NCI-H226 (cell line): Measurements from ENCODE around the gene GAPVD1.

Experiments
- DNase-seq: peaks from one replicate; pipeline ENCODE4 v3.0.0-alpha.2; 2015

Gene GAPVD1

DNA sequence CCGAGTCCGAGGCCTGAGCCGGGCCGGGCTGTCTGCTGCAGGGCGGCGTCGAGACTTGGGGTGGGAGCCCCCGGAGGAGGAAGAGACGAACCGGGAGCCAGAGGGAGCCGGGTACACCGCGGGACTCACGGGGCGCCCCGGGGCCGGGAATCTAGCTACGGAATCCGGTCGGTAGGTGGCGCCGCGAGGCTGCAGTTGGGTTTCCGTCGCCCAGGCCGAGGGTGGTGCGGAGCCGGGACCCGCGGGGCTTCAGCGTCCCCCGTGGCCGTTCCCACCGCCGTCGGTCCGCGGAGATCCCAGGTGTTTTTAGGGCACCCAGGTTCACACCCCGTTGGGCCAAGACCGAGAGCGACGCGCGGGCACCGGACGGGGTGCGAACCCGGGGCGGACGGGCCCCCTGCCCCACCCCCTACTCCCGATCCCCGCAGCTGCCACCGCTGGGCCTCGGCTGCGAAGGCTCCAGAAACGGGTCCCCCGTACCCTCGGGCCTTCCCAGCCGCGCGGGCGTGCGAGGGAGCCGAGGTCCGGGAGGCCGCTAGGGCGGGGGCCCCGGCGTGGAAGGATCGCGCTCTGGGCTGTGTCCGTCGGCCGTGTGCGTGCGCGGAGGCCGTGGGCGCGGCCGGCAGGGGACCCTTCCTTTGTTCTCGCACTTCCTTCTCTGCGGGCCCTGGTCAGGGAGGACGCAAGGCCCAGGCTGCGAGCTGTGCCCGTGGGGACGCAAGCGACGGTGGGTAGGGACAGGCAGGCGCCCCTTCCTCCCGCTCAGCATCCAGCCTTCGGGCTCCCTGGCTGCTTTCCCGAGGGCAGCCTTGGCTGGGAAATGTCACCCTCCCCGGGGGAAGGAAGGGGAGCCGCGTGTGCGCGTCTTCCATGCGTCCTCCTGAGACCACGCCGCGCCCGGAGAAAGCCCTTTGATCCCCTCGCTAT, 146.6 kb downstream of the GAPVD1 start:
- DNase-seq, result peak; percentile 55

- DNase-seq, result no peak
Observed at GRCh38 chr9:125409217-125409636, 147.6 kb downstream of the GAPVD1 start.

GRCh38 chr9:125409637-125410521, 148.3 kb downstream of the GAPVD1 start:
- DNase-seq, result no peak

DNA sequence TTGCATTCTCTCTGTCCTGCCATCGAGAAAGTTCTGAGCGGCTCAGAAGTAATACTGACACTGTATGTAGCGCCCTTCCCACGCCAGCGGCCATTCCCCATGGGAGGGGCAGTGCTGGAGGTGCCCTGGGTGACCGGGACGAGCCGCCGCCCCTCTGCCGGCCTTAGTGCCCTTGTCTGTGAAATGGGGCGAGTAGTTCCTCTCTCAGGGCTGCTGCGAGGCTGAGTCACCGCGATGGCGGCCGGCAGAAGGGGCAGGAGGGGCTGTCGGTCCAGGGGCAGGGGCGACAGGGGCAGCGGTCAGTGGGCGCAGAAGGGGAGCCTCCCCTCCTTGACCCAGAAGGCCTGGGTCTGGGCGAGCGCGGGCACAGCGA, 148.9 kb downstream of the GAPVD1 start:
- DNase-seq, result no peak

- no peak for DNase-seq
Observed at GRCh38 chr9:125411171-125411756, 149.6 kb downstream of the GAPVD1 start.

DNA sequence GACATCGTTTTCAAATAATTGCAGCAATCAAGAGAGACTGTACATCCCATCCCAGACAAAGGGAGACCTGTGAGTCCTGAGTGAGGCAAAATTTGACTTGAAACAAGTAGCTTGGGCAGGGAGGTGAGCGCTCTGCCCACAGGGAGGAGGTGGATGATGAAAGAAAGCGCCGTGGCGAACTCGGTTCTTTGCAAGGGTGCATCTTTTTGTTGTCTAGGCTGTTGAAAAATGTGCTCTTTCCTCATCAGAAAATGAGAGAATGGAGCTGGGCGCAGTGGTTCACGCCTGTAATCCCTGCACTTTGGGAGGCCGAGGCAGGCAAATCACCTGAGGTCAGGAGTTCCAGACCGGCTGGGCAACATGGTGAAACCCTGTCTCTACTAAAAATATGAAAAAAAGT, 150.5 kb downstream of the GAPVD1 start:
- DNase-seq, result no peak

DNA sequence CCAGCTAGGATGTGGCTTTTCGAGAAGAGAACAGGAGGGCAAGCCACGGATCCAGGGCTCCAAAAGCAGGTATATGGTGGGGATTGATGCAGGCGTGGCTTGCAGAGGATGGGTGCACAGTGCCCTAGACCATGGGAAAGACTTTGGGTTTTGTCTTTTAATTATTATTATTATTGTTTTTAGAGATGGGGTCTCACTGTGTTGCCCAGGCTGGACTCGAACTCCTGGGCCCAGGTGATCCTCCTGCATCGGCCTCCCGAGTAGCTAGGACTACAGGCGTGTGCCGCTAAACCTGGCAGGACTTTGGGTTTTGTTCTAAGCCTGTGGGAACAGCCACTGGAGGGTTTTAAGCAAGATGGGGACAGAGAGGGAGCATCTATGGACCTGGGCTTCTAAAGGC, 152.0 kb downstream of the GAPVD1 start:
- DNase-seq, result no peak

- DNase-seq, result no peak
Observed at GRCh38 chr9:125415583-125416460, 154.2 kb downstream of the GAPVD1 start.

DNA sequence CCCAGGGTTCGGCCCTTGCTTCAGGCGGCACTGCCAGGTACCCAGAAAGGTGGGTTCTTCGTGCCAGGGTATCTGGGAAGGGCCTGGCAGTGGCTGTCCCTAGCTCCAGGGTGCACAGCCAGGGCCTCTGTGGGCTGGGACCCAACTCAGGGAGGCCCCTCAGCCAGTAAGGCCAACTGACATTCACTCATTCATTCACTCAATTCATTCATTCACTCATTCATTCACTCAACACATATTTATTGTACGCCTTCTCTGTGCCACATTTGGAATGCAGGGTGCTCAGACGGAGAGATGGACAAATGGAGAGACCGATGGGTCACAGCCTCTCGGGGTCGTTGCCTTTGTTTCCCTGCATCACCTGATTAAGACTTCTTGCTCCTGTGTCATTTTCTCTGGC, 154.9 kb downstream of the GAPVD1 start:
- DNase-seq, result no peak
